ENCODE measurements around the gene FRY. TPM values are rescaled to one million over a fixed set of nuclear protein-coding genes. Genes with fewer than 3 reads are reported as not detected.

The FRY gene
- total RNA-seq, 1 donor, result 12.3 TPM

DNA sequence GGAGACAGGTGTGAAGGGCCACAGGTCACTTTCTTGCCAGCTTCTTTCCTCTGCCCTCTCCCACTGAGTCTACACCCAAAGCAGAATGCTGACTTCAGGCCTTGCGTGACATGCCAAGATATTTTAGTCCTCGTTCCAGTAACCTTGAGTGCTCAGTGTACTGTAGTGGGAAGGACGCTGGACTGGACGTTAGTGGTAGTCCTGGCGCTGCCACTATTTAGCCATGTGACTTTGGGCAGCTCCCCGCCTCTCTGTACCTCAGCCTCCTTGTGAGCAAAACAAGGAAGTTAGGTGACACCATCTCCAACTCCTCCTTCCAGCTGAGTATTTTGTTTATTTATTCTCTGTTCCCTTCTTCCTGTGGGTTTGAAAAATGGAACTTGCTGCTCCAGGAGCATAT, 86.1 kb downstream of the FRY start:
- no peak for DNase-seq (ENCODE audit: insufficient read length, low spot score, missing footprints)
- H3K79me2 ChIP-seq (ENCODE audit: insufficient read depth, low read length), result no peaks in the 10 kb centered on the region
- no peak overlapping the region for H3K27ac ChIP-seq (ENCODE audit: low read depth, low read length)
- H3K4me1 ChIP-seq (ENCODE audit: insufficient read depth, low read length), result peaks cover 5% of the 10 kb centered on the region
- no peaks in the 10 kb centered on the region for H3K27me3 ChIP-seq (ENCODE audit: insufficient read depth, low read length)
- H4K20me1 ChIP-seq (ENCODE audit: insufficient read depth, low read length), result no peaks in the 10 kb centered on the region
- TF ChIP-seq, protein P1, sequence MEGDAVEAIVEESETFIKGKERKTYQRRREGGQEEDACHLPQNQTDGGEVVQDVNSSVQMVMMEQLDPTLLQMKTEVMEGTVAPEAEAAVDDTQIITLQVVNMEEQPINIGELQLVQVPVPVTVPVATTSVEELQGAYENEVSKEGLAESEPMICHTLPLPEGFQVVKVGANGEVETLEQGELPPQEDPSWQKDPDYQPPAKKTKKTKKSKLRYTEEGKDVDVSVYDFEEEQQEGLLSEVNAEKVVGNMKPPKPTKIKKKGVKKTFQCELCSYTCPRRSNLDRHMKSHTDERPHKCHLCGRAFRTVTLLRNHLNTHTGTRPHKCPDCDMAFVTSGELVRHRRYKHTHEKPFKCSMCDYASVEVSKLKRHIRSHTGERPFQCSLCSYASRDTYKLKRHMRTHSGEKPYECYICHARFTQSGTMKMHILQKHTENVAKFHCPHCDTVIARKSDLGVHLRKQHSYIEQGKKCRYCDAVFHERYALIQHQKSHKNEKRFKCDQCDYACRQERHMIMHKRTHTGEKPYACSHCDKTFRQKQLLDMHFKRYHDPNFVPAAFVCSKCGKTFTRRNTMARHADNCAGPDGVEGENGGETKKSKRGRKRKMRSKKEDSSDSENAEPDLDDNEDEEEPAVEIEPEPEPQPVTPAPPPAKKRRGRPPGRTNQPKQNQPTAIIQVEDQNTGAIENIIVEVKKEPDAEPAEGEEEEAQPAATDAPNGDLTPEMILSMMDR (IDR thresholded peaks at IDR 0.05; ENCODE audit: extremely low read depth, low read depth, low read length), result no peak
- no peak overlapping the region for H3K4me2 ChIP-seq (ENCODE audit: insufficient read depth, low read length)
- H3K9me3 ChIP-seq (ENCODE audit: low read depth, low read length), result no peaks in the 10 kb centered on the region
- H3K36me3 ChIP-seq (ENCODE audit: insufficient read depth, low read length), result no peaks in the 10 kb centered on the region
- no peak overlapping the region for H2AFZ ChIP-seq (ENCODE audit: low read length)
- H3K4me3 ChIP-seq (ENCODE audit: insufficient read depth, low read length), result no peak overlapping the region

DNA sequence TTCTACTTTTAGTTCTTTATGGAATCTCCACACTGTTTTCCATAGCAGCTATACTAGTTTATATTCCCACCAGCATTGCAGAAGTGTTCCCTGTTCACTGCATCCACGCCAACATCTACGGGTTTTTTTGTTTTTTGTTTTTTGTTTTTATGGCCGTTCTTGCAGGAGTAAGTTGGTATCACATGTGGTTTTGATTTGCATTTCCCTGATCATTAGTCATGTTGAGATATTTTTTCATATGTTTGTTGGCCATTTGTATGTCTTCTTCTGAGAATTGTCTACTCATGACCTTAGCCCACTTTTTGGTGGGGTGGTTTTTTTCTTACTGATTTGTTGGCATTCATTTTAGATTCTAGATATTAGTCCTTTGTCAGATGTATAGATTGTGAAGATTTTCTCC, 89.7 kb downstream of the FRY start:
- H3K79me2 ChIP-seq (ENCODE audit: insufficient read depth, low read length), result no peaks in the 10 kb centered on the region
- peaks cover 18% of the 10 kb centered on the region for H3K4me1 ChIP-seq (ENCODE audit: insufficient read depth, low read length)
- no peaks in the 10 kb centered on the region for H4K20me1 ChIP-seq (ENCODE audit: insufficient read depth, low read length)
- no peak overlapping the region for H3K27ac ChIP-seq (ENCODE audit: low read depth, low read length)
- TF ChIP-seq, protein P1 (IDR thresholded peaks at IDR 0.05; ENCODE audit: extremely low read depth, low read depth, low read length), result no peak
- no peak overlapping the region for H3K4me2 ChIP-seq (ENCODE audit: insufficient read depth, low read length)
- no peak for DNase-seq (ENCODE audit: insufficient read length, low spot score, missing footprints)
- H3K9me3 ChIP-seq (ENCODE audit: low read depth, low read length), result no peaks in the 10 kb centered on the region
- no peak overlapping the region for H2AFZ ChIP-seq (ENCODE audit: low read length)
- no peaks in the 10 kb centered on the region for H3K36me3 ChIP-seq (ENCODE audit: insufficient read depth, low read length)
- no peaks in the 10 kb centered on the region for H3K27me3 ChIP-seq (ENCODE audit: insufficient read depth, low read length)
- H3K4me3 ChIP-seq (ENCODE audit: insufficient read depth, low read length), result no peak overlapping the region

DNA sequence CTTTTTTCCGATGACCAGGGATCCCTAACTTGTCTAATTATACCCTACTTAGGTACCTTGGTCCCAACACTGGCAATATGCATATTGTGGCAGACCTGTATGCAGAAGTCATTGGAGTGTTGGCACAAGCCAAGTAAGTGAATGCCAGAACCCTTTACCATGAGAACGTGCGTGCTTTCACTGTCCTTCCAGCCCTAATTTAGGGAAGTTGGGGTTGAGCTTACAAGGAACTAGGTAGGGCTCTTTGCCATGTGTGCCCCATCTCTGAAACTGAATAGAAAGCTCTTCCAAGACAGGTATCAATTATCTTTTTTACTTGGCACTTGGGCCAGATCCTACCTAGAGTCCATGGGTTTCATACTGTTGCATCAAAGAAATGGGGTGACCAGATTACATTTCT, 93.2 kb downstream of the FRY start:
- peak overlapping the region; percentile 10 for H3K4me3 ChIP-seq (ENCODE audit: insufficient read depth, low read length)
- H3K27me3 ChIP-seq (ENCODE audit: insufficient read depth, low read length), result no peaks in the 10 kb centered on the region
- TF ChIP-seq, protein P1 (IDR thresholded peaks at IDR 0.05; ENCODE audit: extremely low read depth, low read depth, low read length), result no peak
- no peak for DNase-seq (ENCODE audit: insufficient read length, low spot score, missing footprints)
- peaks cover 21% of the 10 kb centered on the region for H3K4me1 ChIP-seq (ENCODE audit: insufficient read depth, low read length)
- peak overlapping the region; percentile 57 for H3K4me2 ChIP-seq (ENCODE audit: insufficient read depth, low read length)
- H4K20me1 ChIP-seq (ENCODE audit: insufficient read depth, low read length), result no peaks in the 10 kb centered on the region
- no peaks in the 10 kb centered on the region for H3K36me3 ChIP-seq (ENCODE audit: insufficient read depth, low read length)
- H2AFZ ChIP-seq (ENCODE audit: low read length), result no peak overlapping the region
- H3K27ac ChIP-seq (ENCODE audit: low read depth, low read length), result peak overlapping the region; percentile 92
- no peaks in the 10 kb centered on the region for H3K79me2 ChIP-seq (ENCODE audit: insufficient read depth, low read length)
- H3K9me3 ChIP-seq (ENCODE audit: low read depth, low read length), result no peaks in the 10 kb centered on the region

DNA sequence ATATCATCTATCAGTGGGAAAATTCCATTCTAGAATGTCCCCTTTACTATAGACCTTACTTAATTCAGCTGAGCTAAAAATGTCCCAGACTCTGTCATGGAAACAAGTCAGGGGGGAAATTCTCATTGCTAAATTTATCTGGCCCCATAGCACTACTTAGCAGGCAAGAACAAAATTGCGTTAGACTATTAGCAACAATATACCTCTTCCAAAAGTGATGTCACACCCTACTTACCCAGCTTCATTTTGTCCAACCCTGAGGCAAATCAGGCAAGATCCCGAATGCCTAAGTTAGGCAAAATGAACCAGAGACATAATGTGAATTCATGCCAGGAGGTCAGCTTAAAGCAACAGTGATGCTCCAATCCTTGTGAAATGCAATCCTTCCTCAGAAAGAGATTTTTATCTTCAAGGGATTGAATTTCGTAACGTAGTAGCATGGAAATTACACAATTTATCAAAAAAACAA, 93.7 kb downstream of the FRY start:
- no peaks in the 10 kb centered on the region for H3K36me3 ChIP-seq (ENCODE audit: insufficient read depth, low read length)
- H3K4me1 ChIP-seq (ENCODE audit: insufficient read depth, low read length), result peaks cover 21% of the 10 kb centered on the region
- TF ChIP-seq, protein P1 (IDR thresholded peaks at IDR 0.05; ENCODE audit: extremely low read depth, low read depth, low read length), result no peak
- no peak overlapping the region for H2AFZ ChIP-seq (ENCODE audit: low read length)
- H3K79me2 ChIP-seq (ENCODE audit: insufficient read depth, low read length), result no peaks in the 10 kb centered on the region
- peak overlapping the region; percentile 92 for H3K27ac ChIP-seq (ENCODE audit: low read depth, low read length)
- H3K4me2 ChIP-seq (ENCODE audit: insufficient read depth, low read length), result peak overlapping the region; percentile 57
- H3K27me3 ChIP-seq (ENCODE audit: insufficient read depth, low read length), result no peaks in the 10 kb centered on the region
- no peak for DNase-seq (ENCODE audit: insufficient read length, low spot score, missing footprints)
- H3K4me3 ChIP-seq (ENCODE audit: insufficient read depth, low read length), result no peak overlapping the region
- no peaks in the 10 kb centered on the region for H3K9me3 ChIP-seq (ENCODE audit: low read depth, low read length)
- no peaks in the 10 kb centered on the region for H4K20me1 ChIP-seq (ENCODE audit: insufficient read depth, low read length)
